Measurements from ENCODE around the gene SNU13. TPM values are rescaled to one million over a fixed set of nuclear protein-coding genes. Genes with fewer than 3 reads are reported as not detected.

Gene SNU13
- total RNA-seq, 1 experiment from 2014 or later, result 223 TPM

DNA sequence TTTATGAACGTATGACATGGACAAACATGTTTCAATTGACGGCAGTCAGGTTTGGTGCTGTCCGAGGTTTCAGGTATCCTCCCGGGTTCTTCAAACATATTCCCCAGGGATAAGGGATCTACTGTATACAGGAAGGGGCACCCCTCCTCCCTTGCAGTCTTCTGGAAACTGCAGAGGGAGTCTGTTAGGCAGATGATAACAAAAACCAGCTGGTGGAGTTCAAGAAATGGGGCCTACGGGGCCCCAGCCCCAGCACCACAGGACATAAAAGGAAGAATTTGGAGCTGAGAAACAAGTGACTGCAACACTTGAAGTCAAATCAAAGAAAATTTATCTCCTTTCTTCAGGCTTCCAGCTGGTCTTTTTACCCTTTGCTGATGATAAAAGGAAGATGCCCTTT is 32.1 kb downstream of the SNU13 start:
- Histone ChIP-seq H3K4me1 (ENCODE audit: insufficient read depth, low read length, poor library complexity, severe bottlenecking) (peaks cover 15% of the 10 kb centered on the region), H3K27ac (ENCODE audit: low read depth, low read length, poor library complexity, severe bottlenecking) (peak overlapping the region; percentile 81), H3K36me3 (ENCODE audit: insufficient read depth, low read length, poor library complexity, severe bottlenecking) (peaks cover 94% of the 10 kb centered on the region), H3K27me3 (replicated peaks; ENCODE audit: insufficient read depth, low read depth, low read length, poor library complexity) (no peaks in the 10 kb centered on the region), H3K4me3 (ENCODE audit: low read depth, low read length, poor library complexity, severe bottlenecking) (no peak overlapping the region), H3K9me3 (ENCODE audit: low read depth, low read length, poor library complexity, severe bottlenecking) (no peaks in the 10 kb centered on the region)
- TF ChIP-seq EZH2 (IDR thresholded peaks at IDR 0.05; ENCODE audit: borderline replicate concordance, low read depth, low read length, poor library complexity, severe bottlenecking), result no peak
- TF ChIP-seq, protein P1, sequence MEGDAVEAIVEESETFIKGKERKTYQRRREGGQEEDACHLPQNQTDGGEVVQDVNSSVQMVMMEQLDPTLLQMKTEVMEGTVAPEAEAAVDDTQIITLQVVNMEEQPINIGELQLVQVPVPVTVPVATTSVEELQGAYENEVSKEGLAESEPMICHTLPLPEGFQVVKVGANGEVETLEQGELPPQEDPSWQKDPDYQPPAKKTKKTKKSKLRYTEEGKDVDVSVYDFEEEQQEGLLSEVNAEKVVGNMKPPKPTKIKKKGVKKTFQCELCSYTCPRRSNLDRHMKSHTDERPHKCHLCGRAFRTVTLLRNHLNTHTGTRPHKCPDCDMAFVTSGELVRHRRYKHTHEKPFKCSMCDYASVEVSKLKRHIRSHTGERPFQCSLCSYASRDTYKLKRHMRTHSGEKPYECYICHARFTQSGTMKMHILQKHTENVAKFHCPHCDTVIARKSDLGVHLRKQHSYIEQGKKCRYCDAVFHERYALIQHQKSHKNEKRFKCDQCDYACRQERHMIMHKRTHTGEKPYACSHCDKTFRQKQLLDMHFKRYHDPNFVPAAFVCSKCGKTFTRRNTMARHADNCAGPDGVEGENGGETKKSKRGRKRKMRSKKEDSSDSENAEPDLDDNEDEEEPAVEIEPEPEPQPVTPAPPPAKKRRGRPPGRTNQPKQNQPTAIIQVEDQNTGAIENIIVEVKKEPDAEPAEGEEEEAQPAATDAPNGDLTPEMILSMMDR (conservative IDR thresholded peaks at IDR 0.05; ENCODE audit: low read depth, low read length), result no peak
- ChIA-PET POLR2A (ENCODE audit: low non-redundant PET) (no interaction called here), CTCF (interaction anchor here (1.0 kb wide), 1 partner anchor 10 kb away, joined by 3 read pairs; no protein-coding TSS in a partner anchor)
- DNase-seq (ENCODE audit: low spot score), result peak; percentile 65
- BruUV-seq (replicated peaks), result no TSS peak
- intact Hi-C loops (cut with micrococcal nuclease; ENCODE audit: unreplicated experiment), result no loop called here

DNA sequence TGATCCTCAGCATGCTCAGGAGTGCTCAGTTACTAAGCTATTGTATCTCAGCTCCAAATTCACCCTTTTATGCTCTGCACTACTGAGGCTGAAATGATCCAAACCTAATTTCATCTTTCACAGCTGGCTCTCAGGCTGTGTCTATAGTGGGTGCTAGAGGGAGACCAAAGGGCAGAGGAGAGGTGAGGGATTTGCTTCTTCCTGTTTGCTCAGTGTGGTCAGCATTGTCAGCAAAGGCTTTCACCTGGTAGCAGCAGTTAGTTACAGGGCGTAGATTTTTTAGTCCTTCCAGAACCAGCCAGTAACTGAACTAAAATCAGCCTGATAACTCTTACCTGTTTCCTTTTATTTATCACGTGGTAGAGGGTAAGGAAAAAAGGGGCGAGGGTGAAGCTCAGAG is 34.3 kb downstream of the SNU13 start:
- Histone ChIP-seq H3K36me3 (ENCODE audit: insufficient read depth, low read length, poor library complexity, severe bottlenecking) (peaks cover 89% of the 10 kb centered on the region), H3K27me3 (replicated peaks; ENCODE audit: insufficient read depth, low read depth, low read length, poor library complexity) (no peaks in the 10 kb centered on the region), H3K4me1 (ENCODE audit: insufficient read depth, low read length, poor library complexity, severe bottlenecking) (peaks cover 15% of the 10 kb centered on the region), H3K9me3 (ENCODE audit: low read depth, low read length, poor library complexity, severe bottlenecking) (no peaks in the 10 kb centered on the region), H3K4me3 (ENCODE audit: low read depth, low read length, poor library complexity, severe bottlenecking) (no peak overlapping the region), H3K27ac (ENCODE audit: low read depth, low read length, poor library complexity, severe bottlenecking) (peak overlapping the region; percentile 3)
- no peak for DNase-seq (ENCODE audit: low spot score)
- no peak for TF ChIP-seq EZH2 (IDR thresholded peaks at IDR 0.05; ENCODE audit: borderline replicate concordance, low read depth, low read length, poor library complexity, severe bottlenecking)
- TF ChIP-seq, protein P1 (conservative IDR thresholded peaks at IDR 0.05; ENCODE audit: low read depth, low read length), result no peak
- POLR2A ChIA-PET (ENCODE audit: low non-redundant PET), result no interaction called here
- intact Hi-C loops (cut with micrococcal nuclease; ENCODE audit: unreplicated experiment), result no loop called here
- CTCF ChIA-PET, result no interaction called here
- no TSS peak for BruUV-seq (replicated peaks)

DNA sequence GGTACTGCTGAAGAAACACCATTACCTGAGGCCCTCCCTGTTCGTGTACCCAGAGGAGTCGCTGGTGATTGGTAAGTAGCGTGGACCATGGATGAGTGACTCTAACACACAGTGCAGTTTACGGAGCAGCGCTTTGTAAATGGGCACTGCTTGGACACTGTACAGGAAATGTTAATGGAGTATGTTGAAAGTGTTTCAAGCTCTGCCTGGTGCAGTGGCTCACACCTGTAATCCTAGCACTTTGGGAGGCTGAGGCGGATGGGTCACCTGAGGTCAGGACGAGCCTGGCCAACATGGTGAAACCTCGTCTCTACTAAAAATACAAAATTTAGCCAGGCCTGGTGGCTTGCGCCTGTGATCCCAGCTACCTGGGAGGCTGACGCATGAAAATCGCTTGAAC is 37.8 kb downstream of the SNU13 start:
- DNase-seq (ENCODE audit: low spot score), result no peak
- TF ChIP-seq EZH2 (IDR thresholded peaks at IDR 0.05; ENCODE audit: borderline replicate concordance, low read depth, low read length, poor library complexity, severe bottlenecking), result no peak
- TF ChIP-seq, protein P1 (conservative IDR thresholded peaks at IDR 0.05; ENCODE audit: low read depth, low read length), result no peak
- Histone ChIP-seq H3K36me3 (ENCODE audit: insufficient read depth, low read length, poor library complexity, severe bottlenecking) (peaks cover 83% of the 10 kb centered on the region), H3K27me3 (replicated peaks; ENCODE audit: insufficient read depth, low read depth, low read length, poor library complexity) (no peaks in the 10 kb centered on the region), H3K27ac (ENCODE audit: low read depth, low read length, poor library complexity, severe bottlenecking) (no peak overlapping the region), H3K4me3 (ENCODE audit: low read depth, low read length, poor library complexity, severe bottlenecking) (no peak overlapping the region), H3K4me1 (ENCODE audit: insufficient read depth, low read length, poor library complexity, severe bottlenecking) (peaks cover under 1% of the 10 kb centered on the region), H3K9me3 (ENCODE audit: low read depth, low read length, poor library complexity, severe bottlenecking) (no peaks in the 10 kb centered on the region)
- ChIA-PET CTCF (no interaction called here), POLR2A (ENCODE audit: low non-redundant PET) (no interaction called here)
- intact Hi-C loops (cut with micrococcal nuclease; ENCODE audit: unreplicated experiment), result no loop called here
- BruUV-seq (replicated peaks), result no TSS peak
